Hepatocyte (in vitro differentiated cells): ENCODE data around the gene APOB.

Source experiments
- CTCF ChIP-seq: fragments of 200-600 bp; sonication (generic); IDR thresholded peaks from 2 replicates; pipeline ENCODE4 v1.5.1; 2016; ENCODE audit warnings: antibody characterized with exemption, mild to moderate bottlenecking; ENCODE audit not compliant: poor library complexity
- EZH2 ChIP-seq: fragments of 200-600 bp; sonication (generic); IDR thresholded peaks from 2 replicates; pipeline ENCODE4 v1.6.1; 2016; ENCODE audit warnings: antibody characterized with exemption, mild to moderate bottlenecking, borderline replicate concordance
- EZH2phosphoT487 ChIP-seq: fragments of 200-600 bp; sonication (generic); IDR thresholded peaks from one replicate; pipeline ENCODE4 v1.6.1; 2018; ENCODE audit warnings: antibody characterized with exemption, mild to moderate bottlenecking, low read depth, moderate library complexity; ENCODE audit not compliant: unreplicated experiment, severe bottlenecking

- TF ChIP-seq EZH2phosphoT487 (no peak), EZH2 (no peak), CTCF (no peak)
Measured at GRCh38 chr2:21078296-21078695, 34.4 kb upstream of the APOB start.
